ENCODE data around the gene RANBP1.

RANBP1 gene

GRCh38 chr22:20084547-20085413 is 31.1 kb upstream of the RANBP1 start:
- ATAC-seq (ENCODE audit: low read depth) (no peak), DNase-seq (ENCODE audit: low spot score in 2 of 2) (no peak)
- H3K9me3 Mint-ChIP-seq, result no peaks in the 10 kb centered on the region
- H3K36me3 Mint-ChIP-seq, result peaks cover 22% of the 10 kb centered on the region
- H3K27me3 Mint-ChIP-seq, result no peaks in the 10 kb centered on the region
- peaks cover 26% of the 10 kb centered on the region for H3K4me1 Mint-ChIP-seq
- no peak overlapping the region for H3K4me3 Mint-ChIP-seq
- no peak overlapping the region for H3K27ac Mint-ChIP-seq

- H3K27me3 Mint-ChIP-seq, result no peaks in the 10 kb centered on the region
- H3K27ac Mint-ChIP-seq, result no peak overlapping the region
- ATAC-seq (ENCODE audit: low read depth), result no peak
- peaks cover 27% of the 10 kb centered on the region for H3K36me3 Mint-ChIP-seq
- no peak for DNase-seq (ENCODE audit: low spot score in 2 of 2)
- H3K4me1 Mint-ChIP-seq, result peaks cover 26% of the 10 kb centered on the region
- no peak overlapping the region for H3K4me3 Mint-ChIP-seq
- H3K9me3 Mint-ChIP-seq, result no peaks in the 10 kb centered on the region
Measured at GRCh38 chr22:20085651-20086050, 30.3 kb upstream of the RANBP1 start.

- Mint-ChIP-seq H3K4me3 (no peak overlapping the region), H3K9me3 (no peaks in the 10 kb centered on the region), H3K36me3 (peaks cover 30% of the 10 kb centered on the region), H3K27ac (no peak overlapping the region), H3K4me1 (peaks cover 22% of the 10 kb centered on the region), H3K27me3 (no peaks in the 10 kb centered on the region)
- no peak for DNase-seq (ENCODE audit: low spot score in 2 of 2)
- ATAC-seq (ENCODE audit: low read depth), result no peak
Measured at GRCh38 chr22:20086101-20086599, 29.8 kb upstream of the RANBP1 start.

GRCh38 chr22:20086763-20087162 is 29.1 kb upstream of the RANBP1 start:
- Mint-ChIP-seq H3K36me3 (peaks cover 32% of the 10 kb centered on the region), H3K27me3 (no peaks in the 10 kb centered on the region), H3K27ac (no peak overlapping the region), H3K4me3 (no peak overlapping the region), H3K4me1 (peaks cover 18% of the 10 kb centered on the region), H3K9me3 (no peaks in the 10 kb centered on the region)
- ATAC-seq (ENCODE audit: low read depth) (no peak), DNase-seq (ENCODE audit: low spot score in 2 of 2) (no peak)

GRCh38 chr22:20087319-20088262 is 28.3 kb upstream of the RANBP1 start:
- ATAC-seq (ENCODE audit: low read depth) (no peak), DNase-seq (ENCODE audit: low spot score in 2 of 2) (no peak)
- H3K4me3 Mint-ChIP-seq, result no peak overlapping the region
- peaks cover 34% of the 10 kb centered on the region for H3K36me3 Mint-ChIP-seq
- H3K4me1 Mint-ChIP-seq, result peaks cover 17% of the 10 kb centered on the region
- H3K27ac Mint-ChIP-seq, result no peak overlapping the region
- H3K27me3 Mint-ChIP-seq, result no peaks in the 10 kb centered on the region
- no peaks in the 10 kb centered on the region for H3K9me3 Mint-ChIP-seq

GRCh38 chr22:20088263-20088648 is 27.6 kb upstream of the RANBP1 start:
- ATAC-seq (ENCODE audit: low read depth) (no peak), DNase-seq (ENCODE audit: low spot score in 2 of 2) (no peak)
- Mint-ChIP-seq H3K36me3 (peaks cover 34% of the 10 kb centered on the region), H3K9me3 (no peaks in the 10 kb centered on the region), H3K4me1 (peaks cover 12% of the 10 kb centered on the region), H3K4me3 (no peak overlapping the region), H3K27ac (no peak overlapping the region), H3K27me3 (no peaks in the 10 kb centered on the region)

GRCh38 chr22:20089226-20089976 is 26.5 kb upstream of the RANBP1 start:
- H3K9me3 Mint-ChIP-seq, result no peaks in the 10 kb centered on the region
- H3K27ac Mint-ChIP-seq, result no peak overlapping the region
- no peaks in the 10 kb centered on the region for H3K27me3 Mint-ChIP-seq
- H3K4me3 Mint-ChIP-seq, result no peak overlapping the region
- ATAC-seq (ENCODE audit: low read depth) (no peak), DNase-seq (ENCODE audit: low spot score in 2 of 2) (no peak)
- peaks cover 4% of the 10 kb centered on the region for H3K4me1 Mint-ChIP-seq
- H3K36me3 Mint-ChIP-seq, result peaks cover 39% of the 10 kb centered on the region

- H3K36me3 Mint-ChIP-seq, result peaks cover 39% of the 10 kb centered on the region
- H3K27ac Mint-ChIP-seq, result no peak overlapping the region
- DNase-seq (ENCODE audit: low spot score in 2 of 2) (no peak), ATAC-seq (ENCODE audit: low read depth) (no peak)
- H3K27me3 Mint-ChIP-seq, result no peaks in the 10 kb centered on the region
- H3K4me1 Mint-ChIP-seq, result no peaks in the 10 kb centered on the region
- H3K4me3 Mint-ChIP-seq, result no peak overlapping the region
- H3K9me3 Mint-ChIP-seq, result no peaks in the 10 kb centered on the region
Measured at GRCh38 chr22:20089977-20090729, 25.8 kb upstream of the RANBP1 start.

GRCh38 chr22:20090730-20091240 is 25.1 kb upstream of the RANBP1 start:
- no peaks in the 10 kb centered on the region for H3K27me3 Mint-ChIP-seq
- no peaks in the 10 kb centered on the region for H3K4me1 Mint-ChIP-seq
- peaks cover 42% of the 10 kb centered on the region for H3K36me3 Mint-ChIP-seq
- H3K4me3 Mint-ChIP-seq, result no peak overlapping the region
- no peak overlapping the region for H3K27ac Mint-ChIP-seq
- DNase-seq (ENCODE audit: low spot score in 2 of 2), result no peak
- no peaks in the 10 kb centered on the region for H3K9me3 Mint-ChIP-seq
- ATAC-seq (ENCODE audit: low read depth), result no peak

GRCh38 chr22:20091690-20092476 is 24.0 kb upstream of the RANBP1 start:
- no peak overlapping the region for H3K27ac Mint-ChIP-seq
- no peaks in the 10 kb centered on the region for H3K27me3 Mint-ChIP-seq
- no peaks in the 10 kb centered on the region for H3K4me1 Mint-ChIP-seq

GRCh38 chr22:20092477-20092854 is 23.4 kb upstream of the RANBP1 start:
- ATAC-seq (ENCODE audit: low read depth) (no peak), DNase-seq (ENCODE audit: low spot score in 2 of 2) (no peak)
- Mint-ChIP-seq H3K27me3 (no peaks in the 10 kb centered on the region), H3K4me3 (no peak overlapping the region), H3K9me3 (no peaks in the 10 kb centered on the region), H3K27ac (no peak overlapping the region), H3K36me3 (peaks cover 41% of the 10 kb centered on the region), H3K4me1 (no peaks in the 10 kb centered on the region)

More at GRCh38 chr22:20091690-20092476, 24.0 kb upstream of the RANBP1 start:
- H3K36me3 Mint-ChIP-seq, result peaks cover 41% of the 10 kb centered on the region
- DNase-seq (ENCODE audit: low spot score in 2 of 2) (no peak), ATAC-seq (ENCODE audit: low read depth) (no peak)
- no peak overlapping the region for H3K4me3 Mint-ChIP-seq
- no peaks in the 10 kb centered on the region for H3K9me3 Mint-ChIP-seq

- Mint-ChIP-seq H3K4me1 (no peaks in the 10 kb centered on the region), H3K36me3 (peaks cover 42% of the 10 kb centered on the region), H3K27me3 (no peaks in the 10 kb centered on the region), H3K9me3 (no peaks in the 10 kb centered on the region), H3K27ac (no peak overlapping the region), H3K4me3 (no peak overlapping the region)
- no peak for ATAC-seq (ENCODE audit: low read depth)
- DNase-seq (ENCODE audit: low spot score in 2 of 2), result no peak
Measured at GRCh38 chr22:20093418-20094196, 22.3 kb upstream of the RANBP1 start.
